ENCODE measurements around the gene C18orf32. TPM values are rescaled to one million over a fixed set of nuclear protein-coding genes. Genes with fewer than 3 reads are reported as not detected.
A peak's percentile ranks its signal among the peaks of the same experiment; 100 is the strongest.

C18orf32 gene
- total and polyA plus RNA-seq, 10 of the 15 experiments (the other 5 are each of a cell fraction or from before 2014, with no cell fraction given) = 11.5 to 67.0 (median 32.9) TPM

GRCh38 chr18:49486953-49487710 is at the start of gene C18orf32 (continued):
- TF ChIP-seq, protein P1, sequence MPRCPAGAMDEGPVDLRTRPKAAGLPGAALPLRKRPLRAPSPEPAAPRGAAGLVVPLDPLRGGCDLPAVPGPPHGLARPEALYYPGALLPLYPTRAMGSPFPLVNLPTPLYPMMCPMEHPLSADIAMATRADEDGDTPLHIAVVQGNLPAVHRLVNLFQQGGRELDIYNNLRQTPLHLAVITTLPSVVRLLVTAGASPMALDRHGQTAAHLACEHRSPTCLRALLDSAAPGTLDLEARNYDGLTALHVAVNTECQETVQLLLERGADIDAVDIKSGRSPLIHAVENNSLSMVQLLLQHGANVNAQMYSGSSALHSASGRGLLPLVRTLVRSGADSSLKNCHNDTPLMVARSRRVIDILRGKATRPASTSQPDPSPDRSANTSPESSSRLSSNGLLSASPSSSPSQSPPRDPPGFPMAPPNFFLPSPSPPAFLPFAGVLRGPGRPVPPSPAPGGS (IDR thresholded peaks at IDR 0.05; ENCODE audit: borderline replicate concordance, insufficient read depth, low read depth, low read length, poor library complexity, severe bottlenecking) = peak; percentile 88
- no peak for TF ChIP-seq TCF7 (IDR thresholded peaks at IDR 0.05; ENCODE audit: borderline replicate concordance)
- TF ChIP-seq, protein P2, sequence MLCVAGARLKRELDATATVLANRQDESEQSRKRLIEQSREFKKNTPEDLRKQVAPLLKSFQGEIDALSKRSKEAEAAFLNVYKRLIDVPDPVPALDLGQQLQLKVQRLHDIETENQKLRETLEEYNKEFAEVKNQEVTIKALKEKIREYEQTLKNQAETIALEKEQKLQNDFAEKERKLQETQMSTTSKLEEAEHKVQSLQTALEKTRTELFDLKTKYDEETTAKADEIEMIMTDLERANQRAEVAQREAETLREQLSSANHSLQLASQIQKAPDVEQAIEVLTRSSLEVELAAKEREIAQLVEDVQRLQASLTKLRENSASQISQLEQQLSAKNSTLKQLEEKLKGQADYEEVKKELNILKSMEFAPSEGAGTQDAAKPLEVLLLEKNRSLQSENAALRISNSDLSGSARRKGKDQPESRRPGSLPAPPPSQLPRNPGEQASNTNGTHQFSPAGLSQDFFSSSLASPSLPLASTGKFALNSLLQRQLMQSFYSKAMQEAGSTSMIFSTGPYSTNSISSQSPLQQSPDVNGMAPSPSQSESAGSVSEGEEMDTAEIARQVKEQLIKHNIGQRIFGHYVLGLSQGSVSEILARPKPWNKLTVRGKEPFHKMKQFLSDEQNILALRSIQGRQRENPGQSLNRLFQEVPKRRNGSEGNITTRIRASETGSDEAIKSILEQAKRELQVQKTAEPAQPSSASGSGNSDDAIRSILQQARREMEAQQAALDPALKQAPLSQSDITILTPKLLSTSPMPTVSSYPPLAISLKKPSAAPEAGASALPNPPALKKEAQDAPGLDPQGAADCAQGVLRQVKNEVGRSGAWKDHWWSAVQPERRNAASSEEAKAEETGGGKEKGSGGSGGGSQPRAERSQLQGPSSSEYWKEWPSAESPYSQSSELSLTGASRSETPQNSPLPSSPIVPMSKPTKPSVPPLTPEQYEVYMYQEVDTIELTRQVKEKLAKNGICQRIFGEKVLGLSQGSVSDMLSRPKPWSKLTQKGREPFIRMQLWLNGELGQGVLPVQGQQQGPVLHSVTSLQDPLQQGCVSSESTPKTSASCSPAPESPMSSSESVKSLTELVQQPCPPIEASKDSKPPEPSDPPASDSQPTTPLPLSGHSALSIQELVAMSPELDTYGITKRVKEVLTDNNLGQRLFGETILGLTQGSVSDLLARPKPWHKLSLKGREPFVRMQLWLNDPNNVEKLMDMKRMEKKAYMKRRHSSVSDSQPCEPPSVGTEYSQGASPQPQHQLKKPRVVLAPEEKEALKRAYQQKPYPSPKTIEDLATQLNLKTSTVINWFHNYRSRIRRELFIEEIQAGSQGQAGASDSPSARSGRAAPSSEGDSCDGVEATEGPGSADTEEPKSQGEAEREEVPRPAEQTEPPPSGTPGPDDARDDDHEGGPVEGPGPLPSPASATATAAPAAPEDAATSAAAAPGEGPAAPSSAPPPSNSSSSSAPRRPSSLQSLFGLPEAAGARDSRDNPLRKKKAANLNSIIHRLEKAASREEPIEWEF (IDR thresholded peaks at IDR 0.05; ENCODE audit: insufficient replicate concordance, low read depth, low read length) = no peak
- TF ChIP-seq, protein P3, sequence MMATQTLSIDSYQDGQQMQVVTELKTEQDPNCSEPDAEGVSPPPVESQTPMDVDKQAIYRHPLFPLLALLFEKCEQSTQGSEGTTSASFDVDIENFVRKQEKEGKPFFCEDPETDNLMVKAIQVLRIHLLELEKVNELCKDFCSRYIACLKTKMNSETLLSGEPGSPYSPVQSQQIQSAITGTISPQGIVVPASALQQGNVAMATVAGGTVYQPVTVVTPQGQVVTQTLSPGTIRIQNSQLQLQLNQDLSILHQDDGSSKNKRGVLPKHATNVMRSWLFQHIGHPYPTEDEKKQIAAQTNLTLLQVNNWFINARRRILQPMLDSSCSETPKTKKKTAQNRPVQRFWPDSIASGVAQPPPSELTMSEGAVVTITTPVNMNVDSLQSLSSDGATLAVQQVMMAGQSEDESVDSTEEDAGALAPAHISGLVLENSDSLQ (IDR thresholded peaks at IDR 0.05) = peak; percentile 49; the same call in 1 of the 2 replicates
- TF ChIP-seq PAX5 (IDR thresholded peaks at IDR 0.05; ENCODE audit: borderline replicate concordance, low read depth, low read length) = peak; percentile 83
- TF ChIP-seq SREBF1 (IDR thresholded peaks at IDR 0.05; ENCODE audit: low read length) = no peak
- peak; percentile 88 for TF ChIP-seq NKRF (conservative IDR thresholded peaks at IDR 0.05)
- no peak for TF ChIP-seq ZBTB11 (CRISPR knock-in tag; IDR thresholded peaks at IDR 0.05)
- no peak for TF ChIP-seq REST (IDR thresholded peaks at IDR 0.05; ENCODE audit: low read depth, low read length)
- TF ChIP-seq LARP7 (IDR thresholded peaks at IDR 0.05) = no peak

Data from GM12878 (cell line).